ENCODE data around the gene TMEM135. TPM values are rescaled to one million over a fixed set of nuclear protein-coding genes. Genes with fewer than 3 reads are reported as not detected.

The TMEM135 gene
- total RNA-seq, 1 experiment from 2014 or later: 95.2 TPM

- POLR2A ChIA-PET: no interaction called here
- Mint-ChIP-seq H3K27ac (ENCODE audit: unreplicated experiment) (no peak overlapping the region), H3K36me3 (ENCODE audit: insufficient read depth, unreplicated experiment) (peaks cover 6% of the 10 kb centered on the region), H3K9me3 (ENCODE audit: unreplicated experiment) (peaks cover 43% of the 10 kb centered on the region), H3K4me1 (ENCODE audit: low read depth, unreplicated experiment) (no peaks in the 10 kb centered on the region), H3K4me3 (ENCODE audit: unreplicated experiment) (no peak overlapping the region), H3K27me3 (ENCODE audit: insufficient read depth, unreplicated experiment) (no peaks in the 10 kb centered on the region)
- Histone ChIP-seq H3K36me3 (ENCODE audit: control insufficient read depth, insufficient read depth, low read length) (no peaks in the 10 kb centered on the region), H3K9me3 (peaks cover 32% of the 10 kb centered on the region), H3K4me1 (no peaks in the 10 kb centered on the region), H3K4me3 (ENCODE audit: low read depth, low read length) (no peak overlapping the region), H3K27me3 (replicated peaks; ENCODE audit: control insufficient read depth, insufficient read depth, low read length) (no peaks in the 10 kb centered on the region)
- CTCF ChIA-PET: no interaction called here
- no peak for DNase-seq
- no peak for TF ChIP-seq CTCF (IDR thresholded peaks at IDR 0.05; ENCODE audit: insufficient read depth in 1 of 2, low read depth in 1 of 2, low read length in 1 of 2, severe bottlenecking in 1 of 2, unreplicated experiment in 1 of 2)
- no TSS peak for BruUV-seq (replicated peaks)
- intact Hi-C loops (cut with micrococcal nuclease; ENCODE audit: unreplicated experiment): no loop called here
Measured at GRCh38 chr11:87338046-87338639, 300.4 kb downstream of the TMEM135 start.

- no peaks in the 10 kb centered on the region for H3K4me1 ChIP-seq
- H3K27me3 ChIP-seq (replicated peaks; ENCODE audit: control insufficient read depth, insufficient read depth, low read length): no peaks in the 10 kb centered on the region
- Mint-ChIP-seq H3K9me3 (ENCODE audit: unreplicated experiment) (peaks cover 38% of the 10 kb centered on the region), H3K27ac (ENCODE audit: unreplicated experiment) (no peak overlapping the region), H3K27me3 (ENCODE audit: insufficient read depth, unreplicated experiment) (no peaks in the 10 kb centered on the region), H3K36me3 (ENCODE audit: insufficient read depth, unreplicated experiment) (peaks cover 6% of the 10 kb centered on the region), H3K4me1 (ENCODE audit: low read depth, unreplicated experiment) (no peaks in the 10 kb centered on the region), H3K4me3 (ENCODE audit: unreplicated experiment) (no peak overlapping the region)
- H3K36me3 ChIP-seq (ENCODE audit: control insufficient read depth, insufficient read depth, low read length): no peaks in the 10 kb centered on the region
- BruUV-seq (replicated peaks): no TSS peak
- intact Hi-C loops (cut with micrococcal nuclease; ENCODE audit: unreplicated experiment): no loop called here
- ChIA-PET CTCF (no interaction called here), POLR2A (no interaction called here)
- no peak overlapping the region for H3K4me3 ChIP-seq (ENCODE audit: low read depth, low read length)
- no peak for DNase-seq
- TF ChIP-seq CTCF (IDR thresholded peaks at IDR 0.05; ENCODE audit: insufficient read depth in 1 of 2, low read depth in 1 of 2, low read length in 1 of 2, severe bottlenecking in 1 of 2, unreplicated experiment in 1 of 2): no peak
- peaks cover 32% of the 10 kb centered on the region for H3K9me3 ChIP-seq
Measured at GRCh38 chr11:87339416-87339815, 301.7 kb downstream of the TMEM135 start.

- Histone ChIP-seq H3K4me1 (peaks cover 16% of the 10 kb centered on the region), H3K36me3 (ENCODE audit: control insufficient read depth, insufficient read depth, low read length) (no peaks in the 10 kb centered on the region), H3K27me3 (replicated peaks; ENCODE audit: control insufficient read depth, insufficient read depth, low read length) (no peaks in the 10 kb centered on the region), H3K9me3 (no peaks in the 10 kb centered on the region), H3K4me3 (ENCODE audit: low read depth, low read length) (no peak overlapping the region)
- H3K4me3 Mint-ChIP-seq (ENCODE audit: unreplicated experiment): no peak overlapping the region
- no peaks in the 10 kb centered on the region for H3K36me3 Mint-ChIP-seq (ENCODE audit: insufficient read depth, unreplicated experiment)
- H3K27ac Mint-ChIP-seq (ENCODE audit: unreplicated experiment): no peak overlapping the region
- TF ChIP-seq CTCF (IDR thresholded peaks at IDR 0.05; ENCODE audit: insufficient read depth in 1 of 2, low read depth in 1 of 2, low read length in 1 of 2, severe bottlenecking in 1 of 2, unreplicated experiment in 1 of 2): no peak
- intact Hi-C loops (cut with micrococcal nuclease; ENCODE audit: unreplicated experiment): no loop called here
- ChIA-PET CTCF (interaction anchor here (0.7 to 1.1 kb wide), 3 partner anchors 74 to 408 kb away, joined by 3 to 8 read pairs (median 3); no protein-coding TSS in a partner anchor), POLR2A (no interaction called here)
- BruUV-seq (replicated peaks): no TSS peak
- H3K27me3 Mint-ChIP-seq (ENCODE audit: insufficient read depth, unreplicated experiment): no peaks in the 10 kb centered on the region
- no peaks in the 10 kb centered on the region for H3K9me3 Mint-ChIP-seq (ENCODE audit: unreplicated experiment)
- H3K4me1 Mint-ChIP-seq (ENCODE audit: low read depth, unreplicated experiment): peaks cover 7% of the 10 kb centered on the region
- no peak for DNase-seq
Measured at GRCh38 chr11:87347441-87347840, 309.7 kb downstream of the TMEM135 start.
